Measurements from ENCODE around the gene FRMPD4.

- TF ChIP-seq CTCF (conservative IDR thresholded peaks at IDR 0.05 in 1 of 2, IDR thresholded peaks at IDR 0.05 in 1 of 2; ENCODE audit: extremely low read depth in 1 of 2, insufficient read depth in 1 of 2, low read depth in 1 of 2, low read length in 2 of 2) (peak; percentile 9), EZH2 (IDR thresholded peaks at IDR 0.05; ENCODE audit: borderline replicate concordance, low read length) (no peak)
Measured at GRCh38 chrX:12115377-12115776, 22.9 kb upstream of the FRMPD4 start.

Data from mammary epithelial cell (primary cell).